GM19035 (cell line): ENCODE measurements around the gene CFAP161.

Experiments
- ATAC-seq: cut with Tn5 transposase; IDR thresholded peaks from one replicate; pipeline ENCODE4 v1.9.1; 2021; ENCODE audit not compliant: unreplicated experiment

The CFAP161 gene

GRCh38 chr15:81182031-81182755 lies 48.1 kb downstream of the CFAP161 start:
- ATAC-seq = no peak

DNA sequence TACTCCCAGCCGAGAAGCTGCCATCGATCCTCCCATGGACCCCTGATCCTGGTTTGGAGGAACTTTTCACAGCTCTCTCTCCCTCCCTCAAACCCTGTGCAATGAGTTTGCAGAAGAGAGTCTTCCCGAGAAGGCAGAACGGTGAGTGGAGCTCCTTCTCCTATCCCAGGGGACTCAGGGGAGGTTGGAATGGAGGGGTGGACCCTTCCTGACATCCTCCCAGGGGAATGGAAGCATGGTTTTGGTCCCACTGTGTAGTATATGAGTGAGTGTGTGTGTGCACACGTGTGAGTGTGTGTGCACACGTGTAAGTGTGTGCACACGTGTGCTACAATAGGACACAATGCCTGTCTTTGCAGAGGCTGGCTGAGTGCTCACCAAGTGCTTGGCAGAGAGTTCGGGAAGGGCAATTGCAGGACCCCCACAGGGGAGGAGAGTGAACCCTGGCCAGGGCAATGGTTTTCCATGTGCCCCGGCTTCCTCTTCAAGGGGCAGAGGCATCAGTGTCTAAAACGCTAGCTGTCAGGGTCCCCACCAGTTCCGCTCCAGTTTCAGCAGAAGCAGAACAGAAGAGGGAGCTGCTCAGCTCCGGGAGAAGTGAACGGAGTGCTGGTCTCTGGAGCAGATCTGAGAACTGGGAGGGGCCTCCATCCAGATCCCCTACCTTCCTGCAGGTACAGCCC lies 48.8 kb downstream of the CFAP161 start:
- no peak for ATAC-seq

DNA sequence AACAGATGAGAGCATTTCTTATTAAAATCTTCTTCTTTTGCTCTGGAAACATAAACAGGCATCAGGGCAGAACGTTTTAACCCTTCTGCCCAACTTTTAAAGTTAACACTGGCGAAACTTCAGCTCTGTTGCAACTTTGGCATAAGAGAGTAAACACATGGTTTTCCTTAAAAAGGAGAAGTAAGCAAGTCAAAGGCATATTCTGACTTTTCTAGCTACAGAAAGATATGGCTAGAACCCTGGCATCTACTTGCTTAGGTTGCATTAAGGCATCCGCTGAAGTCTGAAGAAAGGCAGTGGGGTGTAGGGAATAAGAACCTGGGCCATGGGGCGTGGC lies 49.3 kb downstream of the CFAP161 start:
- no peak for ATAC-seq

DNA sequence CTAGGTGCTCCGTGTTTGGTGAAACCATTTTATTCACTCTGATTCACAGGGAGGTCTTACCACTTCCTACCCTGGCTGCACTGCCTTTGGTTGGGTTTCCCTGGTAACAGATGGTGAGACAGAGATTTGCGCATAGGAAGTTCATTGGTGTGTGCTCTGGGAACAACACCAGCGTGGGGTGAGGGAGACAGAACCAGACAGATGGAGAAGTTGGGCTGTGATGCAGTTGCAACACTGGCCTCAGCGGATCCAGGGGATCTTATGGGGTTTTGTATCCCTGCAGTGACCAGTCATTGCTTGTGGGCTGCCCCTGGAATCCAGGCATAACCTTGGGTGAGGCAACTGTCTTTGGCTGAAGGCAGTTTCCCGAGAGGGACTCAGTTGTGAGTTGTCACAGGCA lies 50.1 kb downstream of the CFAP161 start:
- no peak for ATAC-seq

GRCh38 chr15:81185631-81186295 lies 51.7 kb downstream of the CFAP161 start:
- no peak for ATAC-seq

GRCh38 chr15:81188354-81188753 lies 54.3 kb downstream of the CFAP161 start:
- no peak for ATAC-seq

- ATAC-seq = no peak
Observed at GRCh38 chr15:81189583-81190283, 55.7 kb downstream of the CFAP161 start.

GRCh38 chr15:81190922-81191507 lies 56.9 kb downstream of the CFAP161 start:
- no peak for ATAC-seq

- ATAC-seq = no peak
Observed at GRCh38 chr15:81191701-81192100, 57.6 kb downstream of the CFAP161 start.

GRCh38 chr15:81194723-81195122 lies 60.7 kb downstream of the CFAP161 start:
- ATAC-seq = no peak

DNA sequence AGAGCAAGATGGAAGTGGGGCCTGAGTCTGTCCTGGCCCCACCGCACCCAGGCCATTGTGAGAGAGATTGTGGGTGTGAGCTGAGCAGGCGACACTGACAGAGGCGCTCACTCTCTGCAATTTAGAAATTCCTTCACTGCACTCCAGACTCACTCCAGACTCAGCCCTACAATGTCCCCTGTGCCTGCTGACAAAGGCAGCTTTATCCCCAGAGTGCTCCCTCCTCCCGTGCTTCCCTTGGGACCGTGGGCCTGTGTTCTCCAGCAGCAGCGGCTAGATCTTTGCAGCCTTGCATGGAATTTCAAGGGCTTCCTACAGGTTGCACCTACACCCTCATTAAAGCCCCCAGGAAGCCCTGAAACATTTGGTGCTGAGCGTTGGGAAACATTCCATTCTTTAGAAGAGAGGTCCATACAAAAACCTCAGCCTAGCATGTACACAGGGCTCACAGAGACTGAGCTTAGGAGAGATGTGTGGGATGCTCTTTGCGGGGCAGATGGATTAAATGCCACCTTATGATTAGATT lies 61.3 kb downstream of the CFAP161 start:
- ATAC-seq = no peak

DNA sequence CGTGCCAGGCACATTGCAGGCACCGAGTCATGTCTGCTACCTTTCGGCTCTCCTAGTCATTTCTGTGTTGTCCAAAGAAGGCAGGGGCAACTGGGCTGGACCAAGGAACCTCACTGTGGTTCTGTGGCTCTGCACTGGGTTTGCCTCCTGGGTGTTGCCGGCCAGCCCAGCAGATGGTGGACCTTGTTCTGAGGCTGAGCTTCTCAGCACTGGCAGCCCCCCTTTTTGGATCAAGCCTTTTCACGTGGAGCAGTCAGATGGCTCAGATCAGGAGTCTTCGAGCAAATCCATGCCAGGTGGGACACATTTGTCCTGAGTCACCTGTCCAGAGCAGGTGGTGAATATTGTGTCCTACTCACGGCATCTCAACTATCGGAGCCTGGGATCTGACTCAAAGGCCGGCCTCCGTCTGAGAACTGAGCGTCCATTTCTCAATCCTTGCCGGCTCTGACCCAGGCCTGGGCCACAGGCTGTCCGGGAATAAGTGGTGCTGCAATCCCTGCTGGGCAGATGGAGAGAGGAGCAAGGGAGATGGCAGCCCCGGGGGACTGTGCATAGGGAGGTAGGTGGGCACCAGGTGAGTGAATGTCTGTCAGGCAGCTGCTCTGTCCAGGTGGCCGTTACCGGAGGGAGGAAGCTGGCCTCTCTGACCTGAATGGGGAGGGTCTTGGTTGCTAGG lies 62.6 kb downstream of the CFAP161 start, which contains the start of gene IL16:
Gene IL16 (plus strand): TSS at position 304 of the 679 bp plus-strand sequence. CDS start 28,521 bp downstream, outside the sequence.
- no peak for ATAC-seq

DNA sequence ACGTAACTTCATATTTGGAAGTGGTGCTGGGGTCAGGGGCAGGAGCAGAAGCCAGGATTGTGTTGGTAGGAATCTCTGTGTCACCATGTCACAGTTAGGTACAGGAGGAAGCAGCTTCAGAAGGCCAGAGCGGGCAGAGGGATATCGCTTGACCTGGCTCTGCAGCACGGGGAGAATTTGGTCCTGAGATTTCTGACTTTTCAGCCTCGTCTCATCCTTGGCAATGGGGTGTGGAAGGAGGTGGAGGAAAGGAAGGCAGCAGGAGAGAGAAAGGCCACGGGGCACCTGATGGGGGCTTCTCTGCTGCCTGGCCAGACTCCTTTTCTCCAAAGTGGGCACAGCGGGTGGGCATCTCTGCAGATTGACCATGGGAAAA lies 63.2 kb downstream of the CFAP161 start:
- ATAC-seq = no peak

DNA sequence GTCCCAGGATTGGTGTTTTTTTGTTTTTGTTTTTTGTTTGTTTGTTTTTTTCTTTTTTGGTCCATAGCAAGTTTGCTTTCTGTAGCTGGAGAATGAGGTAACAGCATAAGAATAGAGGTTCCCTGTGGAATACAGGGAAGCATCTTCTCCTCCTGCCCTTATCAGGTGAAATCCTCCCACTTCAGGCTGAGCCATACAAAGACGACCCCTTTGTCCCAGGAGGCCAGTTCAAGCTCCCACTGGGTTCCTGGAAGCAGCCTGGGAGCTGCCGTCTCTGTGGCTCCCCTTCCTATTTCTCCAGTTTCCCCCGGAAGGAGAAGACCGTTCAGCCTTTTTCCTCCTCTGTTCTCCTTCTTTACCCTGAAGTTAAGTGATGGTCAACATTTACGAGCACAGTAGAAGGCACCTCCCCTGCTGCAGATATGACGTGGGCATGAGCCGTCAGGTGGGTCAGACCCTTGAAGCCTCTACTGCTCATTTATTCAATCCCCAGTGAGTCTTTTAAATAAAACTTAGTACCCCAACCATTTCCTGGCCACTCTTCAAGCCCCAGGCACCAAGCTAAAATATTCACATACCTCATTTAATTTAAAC lies 63.7 kb downstream of the CFAP161 start:
- ATAC-seq = no peak
